Liver (tissue), 9 donors: ENCODE measurements around the gene CDKL1. TPM values are rescaled to one million over a fixed set of nuclear protein-coding genes. Genes with fewer than 3 reads are reported as not detected.

Experiments used
- DNase-seq: peaks from one replicate; pipeline ENCODE4 v3.0.0-alpha.2; 2017; ENCODE audit warnings: low spot score
- H3K27ac ChIP-seq, 2 donors: one replicate each; pipeline ENCODE4 v1.7.0; 2013; ENCODE audit warnings: inconsistent platforms in 2 of 2, low read length in 2 of 2, control low read depth in 1 of 2, low read depth in 1 of 2, mild to moderate bottlenecking in 1 of 2
- H3K27me3 ChIP-seq, 4 donors: one replicate each; pipeline versions ENCODE4 v1.6.1 to v1.7.0; 2013; ENCODE audit warnings: low read length in 3 of 4, inconsistent platforms in 1 of 4, mild to moderate bottlenecking in 1 of 4, moderate library complexity in 1 of 4; ENCODE audit not compliant: control insufficient read depth in 4 of 4, insufficient read depth in 4 of 4
- H3K36me3 ChIP-seq, 4 donors: one replicate each; pipeline versions ENCODE4 v1.6.1 to v1.7.0; 2013; ENCODE audit warnings: low read length in 3 of 4, mild to moderate bottlenecking in 3 of 4, low read depth in 1 of 4, moderate library complexity in 1 of 4; ENCODE audit not compliant: control insufficient read depth in 4 of 4, insufficient read depth in 3 of 4
- H3K4me1 ChIP-seq, 4 donors: one replicate each; pipeline versions ENCODE4 v1.6.1 to v1.7.0; 2013; ENCODE audit warnings: low read length in 3 of 4, mild to moderate bottlenecking in 3 of 4, moderate library complexity in 1 of 4; ENCODE audit not compliant: control insufficient read depth in 4 of 4, insufficient read depth in 4 of 4
- H3K4me3 ChIP-seq, 3 donors: one replicate each; pipeline versions ENCODE4 v1.6.1 to v1.7.0; 2013; ENCODE audit warnings: low read length in 3 of 3, control low read depth in 1 of 3, low read depth in 1 of 3, mild to moderate bottlenecking in 1 of 3
- H3K9ac ChIP-seq, 2 donors: one replicate each; pipeline ENCODE4 v1.7.0; 2013; ENCODE audit warnings: low read length in 2 of 2, mild to moderate bottlenecking in 2 of 2, moderate library complexity in 2 of 2, control low read depth in 1 of 2, low read depth in 1 of 2
- H3K9me3 ChIP-seq, 4 donors: one replicate each; pipeline versions ENCODE4 v1.6.1 to v1.7.0; 2013; ENCODE audit warnings: low read length in 3 of 4; ENCODE audit not compliant: control insufficient read depth in 4 of 4
- ATF3 ChIP-seq: IDR thresholded peaks from 2 replicates; pipeline ENCODE4 v1.6.1; 2016; ENCODE audit warnings: antibody characterized with exemption
- CTCF ChIP-seq: fragments of 150-350 bp; IDR thresholded peaks from 2 replicates; pipeline ENCODE4 v1.5.1; 2017; ENCODE audit warnings: improper control_type of control experiment, low read depth, low read length; ENCODE audit not compliant: missing input control
- EGR1 ChIP-seq, 2 donors: IDR thresholded peaks; 2 replicates each; pipeline ENCODE4 v1.6.1; 2016 to 2018; ENCODE audit warnings: antibody characterized with exemption in 2 of 2, low read depth in 2 of 2
- FOXA2 ChIP-seq: IDR thresholded peaks from 2 replicates; pipeline ENCODE4 v1.6.1; 2016; ENCODE audit warnings: antibody characterized with exemption
- GABPA ChIP-seq, 2 donors: IDR thresholded peaks in 1 of 2; conservative IDR thresholded peaks in 1 of 2; 2 replicates each; pipeline ENCODE4 v1.6.1; 2016; ENCODE audit warnings: antibody characterized with exemption in 2 of 2, mild to moderate bottlenecking in 1 of 2, moderate library complexity in 1 of 2
- HNF4A ChIP-seq, 2 donors: conservative IDR thresholded peaks; 2 replicates each; pipeline ENCODE4 v1.6.1; 2016; ENCODE audit warnings: antibody characterized with exemption in 2 of 2, mild to moderate bottlenecking in 2 of 2
- HNF4G ChIP-seq: IDR thresholded peaks from 2 replicates; pipeline ENCODE4 v1.6.1; 2016; ENCODE audit warnings: antibody characterized with exemption
- JUND ChIP-seq, 2 donors: IDR thresholded peaks; 2 replicates each; pipeline ENCODE4 v1.6.1; 2016; ENCODE audit warnings: antibody characterized with exemption in 2 of 2
- MAX ChIP-seq: IDR thresholded peaks from 2 replicates; pipeline ENCODE4 v1.6.1; 2016; ENCODE audit warnings: antibody characterized with exemption
- NR2F2 ChIP-seq: IDR thresholded peaks from 2 replicates; pipeline ENCODE4 v1.6.1; 2016; ENCODE audit warnings: antibody characterized with exemption
- RAD21 ChIP-seq, 2 donors: IDR thresholded peaks; 2 replicates each; pipeline ENCODE4 v1.6.1; 2016; ENCODE audit warnings: antibody characterized with exemption in 2 of 2, mild to moderate bottlenecking in 2 of 2
- RXRA ChIP-seq, 2 donors: IDR thresholded peaks; 2 replicates each; pipeline ENCODE4 v1.6.1; 2017 to 2018; ENCODE audit warnings: antibody characterized with exemption in 2 of 2, mild to moderate bottlenecking in 1 of 2
- SP1 ChIP-seq: IDR thresholded peaks from 2 replicates; pipeline ENCODE4 v1.6.1; 2018; ENCODE audit warnings: antibody characterized with exemption, mild to moderate bottlenecking
- TAF1 ChIP-seq: conservative IDR thresholded peaks from 2 replicates; pipeline ENCODE4 v1.6.1; 2016; ENCODE audit warnings: antibody characterized with exemption, mild to moderate bottlenecking
- YY1 ChIP-seq: IDR thresholded peaks from 2 replicates; pipeline ENCODE4 v1.6.1; 2016; ENCODE audit warnings: antibody characterized with exemption, mild to moderate bottlenecking
- ZBTB33 ChIP-seq: IDR thresholded peaks from 2 replicates; pipeline ENCODE4 v1.6.1; 2016; ENCODE audit warnings: antibody characterized with exemption
- WGBS: extraction: QIAGEN DNeasy Blood & Tissue Kit; methylation state at CpG from one replicate; pipeline ENCODE4 v1.1.7; 2013; 5-methylcytosine and 5-hydroxymethylcytosine counted together
- polyA plus RNA-seq, 2 donors: library from polyadenylated mRNA; stranded (reverse) in 1 of 2; unstranded in 1 of 2; fragments of 200-250 nt in 1 of 2; fragments of >200 nt in 1 of 2; fragmentation: Nextera tagmentation in 1 of 2; extraction: Ambion mirVana in 1 of 2; gene quantifications; one replicate each; pipeline versions ENCODE4 v1.2.1 to v1.2.3, GENCODE V29; 2013 to 2015
- total RNA-seq, 2 donors: library from RNA; depleted of rRNA; stranded (reverse); fragments of >200 nt; gene quantifications; one replicate each; pipeline ENCODE4 v1.2.3, GENCODE V29; 2014
- donor health status: healthy.
- donor health status: healthy.
- donor health status: healthy.
- donor health status: healthy.
- donor health status: healthy.

CDKL1 gene
- total and polyA plus RNA-seq, 4 donors, result 1.1 to 6.8 (median 2.1) TPM

GRCh38 chr14:50301914-50302313 is 94.8 kb downstream of the CDKL1 start:
- H3K27me3 ChIP-seq, result no peaks in the 10 kb centered on the region
- no peak overlapping the region for H3K4me3 ChIP-seq
- H3K4me1 ChIP-seq, result peaks cover 2 to 7% (median 4%) of the 10 kb centered on the region in 4 donors
- no peak overlapping the region for H3K27ac ChIP-seq
- no peak overlapping the region for H3K9ac ChIP-seq
- peaks cover 0 to 2% (median under 1%) of the 10 kb centered on the region in 4 donors for H3K36me3 ChIP-seq
- no peak for DNase-seq
- H3K9me3 ChIP-seq, result no peaks in the 10 kb centered on the region
- TF ChIP-seq YY1 (no peak), NR2F2 (no peak), CTCF (no peak), SP1 (no peak), RXRA (IDR thresholded peaks at IDR 0.05) (no peak), ZBTB33 (no peak), EGR1 (IDR thresholded peaks at IDR 0.05; ENCODE audit: low read depth in 2 of 2) (no peak), ATF3 (no peak), TAF1 (no peak), MAX (no peak), GABPA (IDR thresholded peaks at IDR 0.05 in 1 of 2, conservative IDR thresholded peaks at IDR 0.05 in 1 of 2) (no peak), FOXA2 (no peak), HNF4A (conservative IDR thresholded peaks at IDR 0.05) (no peak), JUND (IDR thresholded peaks at IDR 0.05) (no peak), RAD21 (IDR thresholded peaks at IDR 0.05) (no peak), HNF4G (no peak)

- 98% methylated on average over 2 of the region's 2 CpGs for WGBS
- H3K27ac ChIP-seq, result no peak overlapping the region
- H3K4me3 ChIP-seq, result no peak overlapping the region
- TF ChIP-seq FOXA2, result no peak
- peaks cover 0 to 2% (median under 1%) of the 10 kb centered on the region in 4 donors for H3K36me3 ChIP-seq
- DNase-seq, result no peak
- no peaks in the 10 kb centered on the region for H3K27me3 ChIP-seq
- H3K9ac ChIP-seq, result no peak overlapping the region
- H3K9me3 ChIP-seq, result no peaks in the 10 kb centered on the region
- H3K4me1 ChIP-seq, result peaks cover 3 to 7% (median 4%) of the 10 kb centered on the region in 4 donors
Observed at GRCh38 chr14:50299585-50299984, 97.1 kb downstream of the CDKL1 start.

GRCh38 chr14:50290306-50290705 is 106.4 kb downstream of the CDKL1 start:
- TF ChIP-seq GABPA (IDR thresholded peaks at IDR 0.05 in 1 of 2, conservative IDR thresholded peaks at IDR 0.05 in 1 of 2) (no peak), MAX (no peak), YY1 (no peak), JUND (IDR thresholded peaks at IDR 0.05) (no peak)
- H3K27ac ChIP-seq, result no peak overlapping the region
- WGBS, result 87% methylated on average over 5 of the region's 5 CpGs

More at GRCh38 chr14:50290306-50290705, 106.4 kb downstream of the CDKL1 start:
- DNase-seq, result no peak
- no peaks in the 10 kb centered on the region for H3K27me3 ChIP-seq
- H3K4me1 ChIP-seq, result peaks cover 0 to under 1% (median 0%) of the 10 kb centered on the region in 4 donors
- H3K9me3 ChIP-seq, result no peaks in the 10 kb centered on the region
- no peak overlapping the region for H3K4me3 ChIP-seq
- H3K9ac ChIP-seq, result no peak overlapping the region
- H3K36me3 ChIP-seq, result peaks cover 0 to 6% (median 4%) of the 10 kb centered on the region in 4 donors
